SK-N-SH (cell line): ENCODE data around the gene SREBF2. TPM values are rescaled to one million over a fixed set of nuclear protein-coding genes. Genes with fewer than 3 reads are reported as not detected.

Experiments used
- CTCF ChIA-PET: fragments of 300-600, 350-600 bp; formaldehyde crosslinking; extraction: SDS; loops from one replicate; lab custom pipeline; 2021; lab: Yijun Ruan, JAX
- POLR2A ChIA-PET: fragments of 350-600 bp; sonication (Branson Sonifier 250); formaldehyde crosslinking; extraction: SDS; loops from one replicate; lab custom pipeline; 2020; ENCODE audit warnings: antibody characterized with exemption, inconsistent platforms; lab: Yijun Ruan, JAX
- DNase-seq: peaks from one replicate; pipeline ENCODE4 v3.0.0; 2012
- H2AFZ ChIP-seq: fragments of 200-600 bp; sonication (generic); 2 replicates; pipeline ENCODE4 v1.8.1; 2016; ENCODE audit warnings: antibody characterized with exemption, mild to moderate bottlenecking, low read depth
- H3F3A ChIP-seq: fragments of 200-600 bp; sonication (generic); replicated peaks from 2 replicates; pipeline ENCODE3; 2016; ENCODE audit warnings: antibody characterized with exemption, mild to moderate bottlenecking; ENCODE audit not compliant: insufficient read depth
- H3K27ac ChIP-seq, 2 experiments: fragments of 200-500 bp in 1 of 2; fragments of 200-600 bp in 1 of 2; sonication (Bioruptor generic) in 1 of 2; sonication (generic), shearing (Covaris generic) in 1 of 2; 2 replicates each; pipeline versions ENCODE4 v1.5.1 to v1.6.1; 2014 to 2016; ENCODE audit warnings: low read depth in 2 of 2, inconsistent platforms in 1 of 2, low read length in 1 of 2, mild to moderate bottlenecking in 1 of 2, mixed read lengths in 1 of 2
- H3K27me3 ChIP-seq: fragments of 200-600 bp; sonication (generic), shearing (Covaris generic); 2 replicates; pipeline ENCODE4 v1.6.1; 2016; ENCODE audit warnings: mixed run types; ENCODE audit not compliant: insufficient read depth
- H3K36me3 ChIP-seq, 2 experiments: fragments of 200-500 bp in 1 of 2; fragments of 200-600 bp in 1 of 2; sonication (Bioruptor generic) in 1 of 2; sonication (generic) in 1 of 2; replicated peaks in 1 of 2; 2 replicates each; pipeline versions ENCODE3 to v1.5.1; 2014 to 2016; ENCODE audit warnings: low read length in 1 of 2, mild to moderate bottlenecking in 1 of 2; ENCODE audit not compliant: insufficient read depth in 2 of 2, control insufficient read depth in 1 of 2
- H3K4me1 ChIP-seq, 2 experiments: fragments of 200-500 bp in 1 of 2; fragments of 200-600 bp in 1 of 2; sonication (Bioruptor generic) in 1 of 2; sonication (generic), shearing (Covaris generic) in 1 of 2; 2 replicates each; pipeline versions ENCODE4 v1.5.1 to v1.6.1; 2014 to 2016; ENCODE audit warnings: low read depth in 1 of 2, low read length in 1 of 2, mixed run types in 1 of 2; ENCODE audit not compliant: insufficient read depth in 2 of 2, control insufficient read depth in 1 of 2
- H3K4me2 ChIP-seq: fragments of 200-600 bp; sonication (generic), shearing (Covaris generic); 2 replicates; pipeline ENCODE4 v1.6.1; 2017; ENCODE audit warnings: mixed run types
- H3K4me3 ChIP-seq, 2 experiments: fragments of 200-500 bp in 1 of 2; fragments of 200-600 bp in 1 of 2; sonication (Bioruptor generic) in 1 of 2; sonication (generic), shearing (Covaris generic) in 1 of 2; 2 replicates each; pipeline versions ENCODE4 v1.5.1 to v1.8.1; 2014 to 2016; ENCODE audit warnings: low read depth in 2 of 2, inconsistent platforms in 1 of 2, low read length in 1 of 2, mild to moderate bottlenecking in 1 of 2, mixed read lengths in 1 of 2, moderate library complexity in 1 of 2
- H3K79me2 ChIP-seq: fragments of 200-600 bp; sonication (generic); 2 replicates; pipeline ENCODE4 v1.8.1; 2017; ENCODE audit warnings: mild to moderate bottlenecking; ENCODE audit not compliant: insufficient read depth
- H3K9ac ChIP-seq: fragments of 200-600 bp; sonication (generic); 2 replicates; pipeline ENCODE4 v1.6.1; 2017; ENCODE audit warnings: mixed run types
- H3K9me2 ChIP-seq: fragments of 200-600 bp; sonication (generic); 2 replicates; pipeline ENCODE4 v1.6.1; 2017; ENCODE audit warnings: mixed run types
- H3K9me3 ChIP-seq: fragments of 200-600 bp; sonication (generic); 2 replicates; pipeline ENCODE4 v1.6.1; 2017; ENCODE audit warnings: mixed run types, mild to moderate bottlenecking, moderate library complexity
- H4K20me1 ChIP-seq: fragments of 200-600 bp; sonication (generic); 2 replicates; pipeline ENCODE4 v1.6.1; 2017; ENCODE audit warnings: mild to moderate bottlenecking, mixed run types; ENCODE audit not compliant: insufficient read depth
- CHD2 ChIP-seq: fragments of 150-350 bp; IDR thresholded peaks from 2 replicates; pipeline ENCODE4 v1.6.1; 2018; ENCODE audit warnings: low read length; ENCODE audit not compliant: partially characterized antibody
- ELF1 ChIP-seq: IDR thresholded peaks from 2 replicates; pipeline ENCODE4 v1.4.0; 2012
- EZH2phosphoT487 ChIP-seq: fragments of 200-600 bp; sonication (generic); IDR thresholded peaks from 2 replicates; pipeline ENCODE4 v1.6.1; 2017; ENCODE audit warnings: low read depth, mixed run types, mild to moderate bottlenecking, antibody characterized with exemption, moderate library complexity, borderline replicate concordance
- FOSL2 ChIP-seq: IDR thresholded peaks from 2 replicates; pipeline ENCODE4 v1.4.0; 2012; ENCODE audit warnings: low read depth, mild to moderate bottlenecking, moderate library complexity, borderline replicate concordance
- FOXJ3 ChIP-seq: sonication (generic); formaldehyde crosslinking; IDR thresholded peaks from 2 replicates; pipeline ENCODE4 v1.5.1; 2020; ENCODE audit warnings: mild to moderate bottlenecking, missing genetic modification reagents
- GABPA ChIP-seq: IDR thresholded peaks from 2 replicates; pipeline ENCODE4 v1.4.0; 2012; ENCODE audit warnings: low read depth, mild to moderate bottlenecking
- GATA2 ChIP-seq: sonication (generic); formaldehyde crosslinking; IDR thresholded peaks from 2 replicates; pipeline ENCODE4 v1.5.0; 2020; ENCODE audit warnings: mild to moderate bottlenecking, missing genetic modification reagents
- JUND ChIP-seq: IDR thresholded peaks from 2 replicates; pipeline ENCODE4 v1.4.0; 2012
- MEF2A ChIP-seq: IDR thresholded peaks from 2 replicates; pipeline ENCODE4 v1.4.0; 2012; ENCODE audit warnings: low read depth, borderline replicate concordance
- MXI1 ChIP-seq: IDR thresholded peaks from 2 replicates; pipeline ENCODE4 v1.6.1; 2012; ENCODE audit warnings: mild to moderate bottlenecking, low read depth, low read length, improper control_type of control experiment
- NFIC ChIP-seq: IDR thresholded peaks from 2 replicates; pipeline ENCODE4 v1.4.0; 2012; ENCODE audit warnings: borderline replicate concordance
- NRF1 ChIP-seq: IDR thresholded peaks from 2 replicates; pipeline ENCODE4 v1.6.1; 2012; ENCODE audit warnings: low read depth, mild to moderate bottlenecking, low read length
- POLR2AphosphoS5 ChIP-seq: IDR thresholded peaks from 2 replicates; pipeline ENCODE4 v1.6.1; 2012; ENCODE audit warnings: low read depth, low read length
- RAD21 ChIP-seq: IDR thresholded peaks from 2 replicates; pipeline ENCODE4 v1.6.1; 2012; ENCODE audit warnings: mild to moderate bottlenecking, low read length
- RCOR1 ChIP-seq: fragments of 150-350 bp; IDR thresholded peaks from 2 replicates; pipeline ENCODE4 v1.6.1; 2017; ENCODE audit warnings: antibody characterized with exemption, low read length
- RFX5 ChIP-seq: IDR thresholded peaks from 2 replicates; pipeline ENCODE4 v1.6.1; 2012; ENCODE audit warnings: mild to moderate bottlenecking, improper control_type of control experiment, low read length
- SMC3 ChIP-seq: IDR thresholded peaks from 2 replicates; pipeline ENCODE4 v1.6.1; 2012; ENCODE audit warnings: low read depth, low read length, improper control_type of control experiment
- TAF1 ChIP-seq: IDR thresholded peaks from 2 replicates; pipeline ENCODE4 v1.6.1; 2012; ENCODE audit warnings: low read depth, mild to moderate bottlenecking, low read length, moderate library complexity, borderline replicate concordance
- TCF12 ChIP-seq: IDR thresholded peaks from 2 replicates; pipeline ENCODE4 v1.4.0; 2012
- YY1 ChIP-seq: IDR thresholded peaks from 2 replicates; pipeline ENCODE4 v1.4.0; 2012; ENCODE audit warnings: low read depth, mild to moderate bottlenecking
- WGBS: methylation state at CpG from one replicate; pipeline ENCODE4 v1.1.6; 2017; ENCODE audit warnings: low lambda C conversion rate; 5-methylcytosine and 5-hydroxymethylcytosine counted together
- polyA plus RNA-seq, 3 experiments: library from polyadenylated mRNA; depleted of rRNA; stranded (reverse); fragments of >200 nt; gene quantifications; 2 replicates each; pipeline ENCODE4 v1.2.3, GENCODE V29; 2012
- TF ChIP-seq, protein P1 (sequence below): fragments of 150-350 bp; IDR thresholded peaks from 2 replicates; pipeline ENCODE4 v1.6.1; 2017; ENCODE audit warnings: antibody characterized with exemption, low read length, low read depth, borderline replicate concordance
- TF ChIP-seq, protein P2 (sequence below): IDR thresholded peaks from 2 replicates; pipeline ENCODE4 v1.4.0; 2012; ENCODE audit warnings: low read depth
- TF ChIP-seq, protein P3 (sequence below): IDR thresholded peaks from 2 replicates; pipeline ENCODE4 v1.4.0; 2012; ENCODE audit warnings: low read depth, borderline replicate concordance
- TF ChIP-seq, protein P4 (sequence below): IDR thresholded peaks from 2 replicates; pipeline ENCODE4 v1.4.0; 2012; ENCODE audit warnings: low read depth, borderline replicate concordance

The SREBF2 gene
- polyA plus RNA-seq, 1 of the 3 experiments (the other 2 are of a cell fraction) = 7.5 TPM

DNA sequence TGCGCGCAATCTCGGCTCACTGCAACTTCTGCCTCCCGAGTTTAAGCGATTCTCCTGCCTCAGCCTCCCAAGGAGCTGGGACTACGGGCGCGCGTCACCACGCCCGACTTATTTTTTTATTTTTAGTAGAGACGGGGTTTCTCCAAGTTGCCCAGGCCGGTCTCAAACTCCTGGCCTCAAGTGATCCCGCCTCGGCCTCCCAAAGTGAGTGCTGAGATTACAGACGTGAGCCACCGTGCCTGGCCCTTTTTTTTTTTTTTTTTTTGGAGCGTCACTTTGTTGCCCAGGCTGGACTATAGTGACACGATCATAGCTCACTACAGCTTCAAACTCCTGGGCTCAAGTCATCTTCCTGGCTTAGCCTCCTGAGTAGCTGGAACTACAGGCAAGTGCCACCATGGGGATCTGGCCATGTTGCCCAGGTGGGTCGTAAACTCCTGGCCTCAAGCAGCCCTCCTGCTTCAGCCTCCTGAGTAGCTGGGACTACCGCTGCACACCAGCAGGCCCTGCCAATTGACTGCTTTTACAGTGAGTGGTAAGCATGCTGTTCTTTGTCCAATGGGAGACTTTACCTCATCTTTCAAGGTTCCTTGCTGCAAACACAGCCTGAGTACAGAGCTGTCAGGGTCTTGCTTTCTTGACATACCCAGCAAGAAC, 114.6 kb downstream of the SREBF2 start:
- CTCF ChIA-PET = interaction anchor here (1.5 to 2.1 kb wide), 2 partner anchors 143 to 250 kb away, joined by 3 to 17 read pairs; partner anchors contain the start of genes MEI1 and NDUFA6
- peak overlapping the region in 1 of 2 experiments; percentile 63; a peak in 1 of 4 replicates for H3K4me3 ChIP-seq
- 77% methylated on average over 17 of the region's 21 CpGs for WGBS
- H3K36me3 ChIP-seq = no peaks in the 10 kb centered on the region
- no peaks in the 10 kb centered on the region for H3K27me3 ChIP-seq
- no peaks in the 10 kb centered on the region for H3K9me2 ChIP-seq
- peaks cover 0 to 22% of the 10 kb centered on the region in 2 experiments; a peak in 1 of 4 replicates for H3K4me1 ChIP-seq
- H2AFZ ChIP-seq = peak overlapping the region; percentile 85; the same call in 1 of the 2 replicates
- no peak for DNase-seq
- TF ChIP-seq GABPA = no peak
- TF ChIP-seq SMC3 = no peak
- TF ChIP-seq GATA2 = no peak
- no peak for TF ChIP-seq FOXJ3 (CRISPR knock-in tag)
- no peak for TF ChIP-seq CHD2
- no peak for TF ChIP-seq RFX5
- TF ChIP-seq YY1 = no peak
- TF ChIP-seq JUND = no peak
- TF ChIP-seq RAD21 = no peak
- TF ChIP-seq, protein P1, sequence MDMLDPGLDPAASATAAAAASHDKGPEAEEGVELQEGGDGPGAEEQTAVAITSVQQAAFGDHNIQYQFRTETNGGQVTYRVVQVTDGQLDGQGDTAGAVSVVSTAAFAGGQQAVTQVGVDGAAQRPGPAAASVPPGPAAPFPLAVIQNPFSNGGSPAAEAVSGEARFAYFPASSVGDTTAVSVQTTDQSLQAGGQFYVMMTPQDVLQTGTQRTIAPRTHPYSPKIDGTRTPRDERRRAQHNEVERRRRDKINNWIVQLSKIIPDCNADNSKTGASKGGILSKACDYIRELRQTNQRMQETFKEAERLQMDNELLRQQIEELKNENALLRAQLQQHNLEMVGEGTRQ = no peak
- TF ChIP-seq, protein P2, sequence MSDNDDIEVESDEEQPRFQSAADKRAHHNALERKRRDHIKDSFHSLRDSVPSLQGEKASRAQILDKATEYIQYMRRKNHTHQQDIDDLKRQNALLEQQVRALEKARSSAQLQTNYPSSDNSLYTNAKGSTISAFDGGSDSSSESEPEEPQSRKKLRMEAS = no peak
- TF ChIP-seq EZH2phosphoT487 = no peak
- no peak for TF ChIP-seq NFIC
- no peak for TF ChIP-seq MXI1
- TF ChIP-seq POLR2AphosphoS5 = no peak
- TF ChIP-seq, all 33 proteins: peak for 0
- Histone ChIP-seq H3K79me2 (peaks cover 6% of the 10 kb centered on the region; the same call in 1 of the 2 replicates), H3K27ac (no peak overlapping the region), H3F3A (no peaks in the 10 kb centered on the region), H4K20me1 (no peaks in the 10 kb centered on the region), H3K9ac (peak overlapping the region; percentile 69; the same call in 1 of the 2 replicates), H3K9me3 (no peaks in the 10 kb centered on the region), H3K4me2 (peak overlapping the region; percentile 90; the same call in 1 of the 2 replicates)
- POLR2A ChIA-PET = no interaction called here

DNA sequence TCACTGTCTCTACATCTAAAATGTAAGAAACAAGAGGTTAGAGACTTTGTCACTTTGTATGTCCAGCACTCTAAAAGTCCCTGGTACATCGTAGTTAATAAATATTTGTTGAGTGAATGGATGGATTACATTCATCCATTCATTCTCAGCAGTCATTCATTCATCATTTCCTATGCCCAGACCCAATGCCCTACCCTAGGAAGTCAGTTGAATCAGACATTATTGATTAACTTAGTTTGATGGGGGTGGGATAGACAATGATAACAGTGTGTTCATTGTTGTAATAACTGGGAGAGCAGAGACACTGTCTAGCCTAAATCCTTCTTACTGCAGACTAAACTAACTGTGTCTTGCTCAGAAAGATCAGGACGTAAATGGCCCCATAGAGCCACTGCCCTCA, 115.2 kb downstream of the SREBF2 start:
- CTCF ChIA-PET = no interaction called here
- no peak overlapping the region for H3K4me2 ChIP-seq
- H3K4me3 ChIP-seq = no peak overlapping the region
- no peaks in the 10 kb centered on the region for H3K9me3 ChIP-seq
- no peaks in the 10 kb centered on the region for H3K36me3 ChIP-seq
- H4K20me1 ChIP-seq = no peaks in the 10 kb centered on the region
- no peaks in the 10 kb centered on the region for H3K9me2 ChIP-seq
- H3K9ac ChIP-seq = no peak overlapping the region
- H3K27ac ChIP-seq = no peak overlapping the region
- no peak overlapping the region for H2AFZ ChIP-seq
- no peaks in the 10 kb centered on the region for H3K27me3 ChIP-seq
- TF ChIP-seq NRF1 = no peak
- TF ChIP-seq, protein P2 = no peak
- no peak for TF ChIP-seq TCF12
- no peak for TF ChIP-seq RCOR1
- TF ChIP-seq SMC3 = no peak
- TF ChIP-seq, protein P3, sequence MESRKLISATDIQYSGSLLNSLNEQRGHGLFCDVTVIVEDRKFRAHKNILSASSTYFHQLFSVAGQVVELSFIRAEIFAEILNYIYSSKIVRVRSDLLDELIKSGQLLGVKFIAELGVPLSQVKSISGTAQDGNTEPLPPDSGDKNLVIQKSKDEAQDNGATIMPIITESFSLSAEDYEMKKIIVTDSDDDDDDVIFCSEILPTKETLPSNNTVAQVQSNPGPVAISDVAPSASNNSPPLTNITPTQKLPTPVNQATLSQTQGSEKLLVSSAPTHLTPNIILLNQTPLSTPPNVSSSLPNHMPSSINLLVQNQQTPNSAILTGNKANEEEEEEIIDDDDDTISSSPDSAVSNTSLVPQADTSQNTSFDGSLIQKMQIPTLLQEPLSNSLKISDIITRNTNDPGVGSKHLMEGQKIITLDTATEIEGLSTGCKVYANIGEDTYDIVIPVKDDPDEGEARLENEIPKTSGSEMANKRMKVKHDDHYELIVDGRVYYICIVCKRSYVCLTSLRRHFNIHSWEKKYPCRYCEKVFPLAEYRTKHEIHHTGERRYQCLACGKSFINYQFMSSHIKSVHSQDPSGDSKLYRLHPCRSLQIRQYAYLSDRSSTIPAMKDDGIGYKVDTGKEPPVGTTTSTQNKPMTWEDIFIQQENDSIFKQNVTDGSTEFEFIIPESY = no peak
- no peak for TF ChIP-seq NFIC
- TF ChIP-seq TAF1 = no peak
- no peak for TF ChIP-seq MEF2A
- TF ChIP-seq, protein P4, sequence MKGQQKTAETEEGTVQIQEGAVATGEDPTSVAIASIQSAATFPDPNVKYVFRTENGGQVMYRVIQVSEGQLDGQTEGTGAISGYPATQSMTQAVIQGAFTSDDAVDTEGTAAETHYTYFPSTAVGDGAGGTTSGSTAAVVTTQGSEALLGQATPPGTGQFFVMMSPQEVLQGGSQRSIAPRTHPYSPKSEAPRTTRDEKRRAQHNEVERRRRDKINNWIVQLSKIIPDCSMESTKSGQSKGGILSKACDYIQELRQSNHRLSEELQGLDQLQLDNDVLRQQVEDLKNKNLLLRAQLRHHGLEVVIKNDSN = no peak
- TF ChIP-seq RFX5 = no peak
- TF ChIP-seq FOSL2 = no peak
- TF ChIP-seq MXI1 = no peak
- no peak for TF ChIP-seq ELF1
- peaks cover 6% of the 10 kb centered on the region; the same call in 1 of the 2 replicates for H3K79me2 ChIP-seq
- H3F3A ChIP-seq = no peaks in the 10 kb centered on the region
- peaks cover 0 to 27% of the 10 kb centered on the region in 2 experiments; a peak in 1 of 4 replicates for H3K4me1 ChIP-seq
- 100% methylated on average over 2 of the region's 2 CpGs for WGBS
- DNase-seq = no peak
- POLR2A ChIA-PET = no interaction called here
